Measurements from ENCODE around the gene BCL11A. TPM values are rescaled to one million over a fixed set of nuclear protein-coding genes. Genes with fewer than 3 reads are reported as not detected.
A peak's percentile ranks its signal among the peaks of the same experiment; 100 is the strongest.

Gene BCL11A
- polyA plus RNA-seq = 3.8 to 5.3 TPM (median 5.0 TPM) in 3 replicates
- 6.4 TPM for polyA plus RNA-seq (2011; ENCODE audit: low read depth)
- 2.9 and 3.7 TPM in 2 replicates for polyA plus RNA-seq (2011; cell fraction: cytosol; rRNA removed)
- polyA plus RNA-seq (2011; cell fraction: nucleus; rRNA removed) = 10.2 and 12.2 TPM in 2 replicates
- 4.8 and 12.4 TPM in 2 replicates for polyA plus RNA-seq (2012; ENCODE audit: low replicate concordance)
- 9.7 to 17.6 TPM (median 12.8 TPM) in 3 replicates for polyA minus RNA-seq
- 4.2 TPM for polyA minus RNA-seq (2011; cell fraction: cytosol; rRNA and poly(A)+ RNA removed)
- polyA minus RNA-seq (2011; cell fraction: nucleus; rRNA and poly(A)+ RNA removed) = 10.6 and 20.9 TPM in 2 replicates

- no peaks in the 10 kb centered on the region for H4K20me1 ChIP-seq (ENCODE audit: control insufficient read depth, extremely low read depth, insufficient read depth, low read length)
- H3K9me1 ChIP-seq (ENCODE audit: control insufficient read depth, extremely low read depth, insufficient read depth, low read length) = no peaks in the 10 kb centered on the region
- H3K27me3 ChIP-seq (ENCODE audit: control insufficient read depth, extremely low read depth, insufficient read depth, low read length) = peaks cover 14% of the 10 kb centered on the region
- DNase-seq (ENCODE audit: low read depth, low spot score) (peak; percentile 68), FAIRE-seq (peak; percentile 46)
- peak within 1 kb of the TSS; percentile 90 for H3K4me2 ChIP-seq (ENCODE audit: control insufficient read depth, extremely low read depth, insufficient read depth, low read depth, low read length)
- peak within 1 kb of the TSS; percentile 77 for H3K9ac ChIP-seq (ENCODE audit: control insufficient read depth, extremely low read depth, insufficient read depth, low read length)
- H2AFZ ChIP-seq (ENCODE audit: control insufficient read depth, low read length) = peak within 1 kb of the TSS; percentile 85
- peak within 1 kb of the TSS; percentile 64 for H3K27ac ChIP-seq (ENCODE audit: control insufficient read depth, insufficient read depth, low read length)
- dilution Hi-C loops (cut with MboI; ENCODE audit: extremely low pct_ligation_motif_present, low sequenced_read_pairs) = no loop called here
- H3K79me2 ChIP-seq (ENCODE audit: control insufficient read depth, insufficient read depth, low read length) = peaks cover 31% of the 10 kb centered on the region
- no peaks in the 10 kb centered on the region for H3K9me3 ChIP-seq (ENCODE audit: control insufficient read depth, low read depth, low read length)
- TF ChIP-seq EZH2 (IDR thresholded peaks at IDR 0.05; ENCODE audit: low read length) (no peak), CTCF (optimal IDR thresholded peaks at IDR 0.05 in 1 of 3, IDR thresholded peaks at IDR 0.05 in 1 of 3, conservative IDR thresholded peaks at IDR 0.05 in 1 of 3; ENCODE audit: extremely low read depth in 1 of 3, insufficient read depth in 2 of 3, low read length in 3 of 3) (no peak)
- peaks cover 17% of the 10 kb centered on the region for H3K4me1 ChIP-seq (ENCODE audit: control insufficient read depth, extremely low read depth, insufficient read depth, low read length)
- H3K36me3 ChIP-seq (ENCODE audit: control insufficient read depth in 2 of 2, extremely low read depth in 1 of 2, insufficient read depth in 2 of 2, low read length in 2 of 2) = no peaks in the 10 kb centered on the region
- peak within 1 kb of the TSS; percentile 53 to 94 (median 91) for H3K4me3 ChIP-seq (ENCODE audit: control insufficient read depth in 2 of 3, extremely low read depth in 1 of 3, insufficient read depth in 2 of 3, low read depth in 1 of 3, low read length in 3 of 3)
Observed at GRCh38 chr2:60553495-60554073, at the start of gene BCL11A. Gene BCL11A, minus strand, starts transcription at chr2:60553654. Its CDS starts 384 bp downstream, at chr2:60553270.

- DNase-seq (ENCODE audit: low read depth, low spot score) = no peak
- FAIRE-seq = peak; percentile 34
- H3K27me3 ChIP-seq (ENCODE audit: control insufficient read depth, extremely low read depth, insufficient read depth, low read length) = no peaks in the 10 kb centered on the region
- peak overlapping the region; percentile 71 for H3K4me2 ChIP-seq (ENCODE audit: control insufficient read depth, extremely low read depth, insufficient read depth, low read depth, low read length)
- TF ChIP-seq CTCF (optimal IDR thresholded peaks at IDR 0.05 in 1 of 3, IDR thresholded peaks at IDR 0.05 in 1 of 3, conservative IDR thresholded peaks at IDR 0.05 in 1 of 3; ENCODE audit: extremely low read depth in 1 of 3, insufficient read depth in 2 of 3, low read length in 3 of 3) (no peak), EZH2 (IDR thresholded peaks at IDR 0.05; ENCODE audit: low read length) (no peak)
- H3K4me3 ChIP-seq (ENCODE audit: control insufficient read depth in 2 of 3, extremely low read depth in 1 of 3, insufficient read depth in 2 of 3, low read depth in 1 of 3, low read length in 3 of 3) = peak overlapping the region in 1 of 3 experiments; percentile 25
- no peak overlapping the region for H3K27ac ChIP-seq (ENCODE audit: control insufficient read depth, insufficient read depth, low read length)
- H3K9ac ChIP-seq (ENCODE audit: control insufficient read depth, extremely low read depth, insufficient read depth, low read length) = no peak overlapping the region
- H3K79me2 ChIP-seq (ENCODE audit: control insufficient read depth, insufficient read depth, low read length) = no peaks in the 10 kb centered on the region
- H3K4me1 ChIP-seq (ENCODE audit: control insufficient read depth, extremely low read depth, insufficient read depth, low read length) = peaks cover 19% of the 10 kb centered on the region
- no peaks in the 10 kb centered on the region for H3K9me1 ChIP-seq (ENCODE audit: control insufficient read depth, extremely low read depth, insufficient read depth, low read length)
- no peaks in the 10 kb centered on the region for H3K9me3 ChIP-seq (ENCODE audit: control insufficient read depth, low read depth, low read length)
- dilution Hi-C loops (cut with MboI; ENCODE audit: extremely low pct_ligation_motif_present, low sequenced_read_pairs) = no loop called here
- no peaks in the 10 kb centered on the region for H4K20me1 ChIP-seq (ENCODE audit: control insufficient read depth, extremely low read depth, insufficient read depth, low read length)
- H2AFZ ChIP-seq (ENCODE audit: control insufficient read depth, low read length) = peak overlapping the region; percentile 76
- H3K36me3 ChIP-seq (ENCODE audit: control insufficient read depth in 2 of 2, extremely low read depth in 1 of 2, insufficient read depth in 2 of 2, low read length in 2 of 2) = no peaks in the 10 kb centered on the region
Observed at GRCh38 chr2:60602828-60603532, 49.5 kb upstream of the BCL11A start.

All from keratinocyte (primary cell).